ENCODE data around the gene YTHDF2. TPM values are rescaled to one million over a fixed set of nuclear protein-coding genes. Genes with fewer than 3 reads are reported as not detected.

Gene YTHDF2
- total RNA-seq, 2 donors from 2014 or later = 20.2 to 28.7 TPM

DNA sequence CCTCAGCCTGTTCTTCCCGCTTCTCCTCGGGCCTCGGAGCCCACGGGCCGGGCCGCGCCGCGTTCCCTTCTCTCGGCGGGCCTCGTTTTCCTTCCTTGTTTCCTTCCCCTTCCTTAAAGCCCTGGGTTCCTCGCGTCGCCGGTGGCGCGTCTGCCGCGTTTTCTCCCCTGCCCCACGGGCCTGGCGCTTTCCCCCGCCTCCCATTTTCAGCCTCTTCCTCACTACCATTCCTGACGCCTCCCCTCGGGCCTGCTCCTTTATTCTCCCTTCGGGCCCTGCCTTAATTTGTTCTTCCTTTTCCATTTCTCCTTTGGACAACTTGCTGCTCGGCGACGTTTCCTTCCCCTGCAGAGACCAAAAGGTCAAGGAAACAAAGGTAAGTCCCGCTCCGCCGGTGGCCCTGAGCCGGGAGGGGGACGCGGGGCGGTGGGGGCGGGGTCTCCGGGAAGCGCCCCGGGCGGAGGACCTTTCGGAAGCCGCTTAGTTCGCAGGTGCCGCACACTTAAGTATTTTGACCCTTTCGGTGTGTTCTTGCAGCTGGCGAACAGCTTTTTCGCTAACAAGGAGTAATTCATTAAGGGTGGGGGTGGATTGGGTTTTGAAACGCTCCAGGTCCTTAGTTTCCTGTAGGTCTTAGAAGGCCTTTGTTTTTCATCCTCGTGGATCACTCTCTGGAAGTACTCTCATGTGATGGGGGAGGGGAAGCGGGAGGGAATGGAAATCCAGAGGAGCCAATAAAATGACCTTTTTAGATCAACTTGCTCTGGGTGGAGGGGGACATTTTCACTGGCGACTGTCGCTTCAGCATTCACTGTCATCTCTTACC, 780 bp downstream of the YTHDF2 start:
- intact Hi-C loops (cut with DNase I) = no loop called here
- TF ChIP-seq, protein P1, sequence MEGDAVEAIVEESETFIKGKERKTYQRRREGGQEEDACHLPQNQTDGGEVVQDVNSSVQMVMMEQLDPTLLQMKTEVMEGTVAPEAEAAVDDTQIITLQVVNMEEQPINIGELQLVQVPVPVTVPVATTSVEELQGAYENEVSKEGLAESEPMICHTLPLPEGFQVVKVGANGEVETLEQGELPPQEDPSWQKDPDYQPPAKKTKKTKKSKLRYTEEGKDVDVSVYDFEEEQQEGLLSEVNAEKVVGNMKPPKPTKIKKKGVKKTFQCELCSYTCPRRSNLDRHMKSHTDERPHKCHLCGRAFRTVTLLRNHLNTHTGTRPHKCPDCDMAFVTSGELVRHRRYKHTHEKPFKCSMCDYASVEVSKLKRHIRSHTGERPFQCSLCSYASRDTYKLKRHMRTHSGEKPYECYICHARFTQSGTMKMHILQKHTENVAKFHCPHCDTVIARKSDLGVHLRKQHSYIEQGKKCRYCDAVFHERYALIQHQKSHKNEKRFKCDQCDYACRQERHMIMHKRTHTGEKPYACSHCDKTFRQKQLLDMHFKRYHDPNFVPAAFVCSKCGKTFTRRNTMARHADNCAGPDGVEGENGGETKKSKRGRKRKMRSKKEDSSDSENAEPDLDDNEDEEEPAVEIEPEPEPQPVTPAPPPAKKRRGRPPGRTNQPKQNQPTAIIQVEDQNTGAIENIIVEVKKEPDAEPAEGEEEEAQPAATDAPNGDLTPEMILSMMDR (IDR thresholded peaks at IDR 0.05) = no peak
- TF ChIP-seq POLR2A (IDR thresholded peaks at IDR 0.05) = no peak
- ATAC-seq = peak; percentile 7
- no peaks in the 10 kb centered on the region for H3K9me3 ChIP-seq
- peak overlapping the region; percentile 98 to 99 for H3K4me3 ChIP-seq
- H3K4me1 ChIP-seq = peaks cover 48% of the 10 kb centered on the region
- H3K27me3 ChIP-seq = no peaks in the 10 kb centered on the region
- H3K27ac ChIP-seq = peak overlapping the region; percentile 92 to 96 (median 95)
- H3K36me3 ChIP-seq (replicated peaks in 1 of 2; ENCODE audit: insufficient read depth in 1 of 2, low read depth in 2 of 2) = peaks cover 3 to 4% of the 10 kb centered on the region in 2 donors
- peak; percentile 26 to 57 (median 32) for DNase-seq
- WGBS, 2 donors = 1% methylated on average over 44 to 53 of the region's 53 CpGs

DNA sequence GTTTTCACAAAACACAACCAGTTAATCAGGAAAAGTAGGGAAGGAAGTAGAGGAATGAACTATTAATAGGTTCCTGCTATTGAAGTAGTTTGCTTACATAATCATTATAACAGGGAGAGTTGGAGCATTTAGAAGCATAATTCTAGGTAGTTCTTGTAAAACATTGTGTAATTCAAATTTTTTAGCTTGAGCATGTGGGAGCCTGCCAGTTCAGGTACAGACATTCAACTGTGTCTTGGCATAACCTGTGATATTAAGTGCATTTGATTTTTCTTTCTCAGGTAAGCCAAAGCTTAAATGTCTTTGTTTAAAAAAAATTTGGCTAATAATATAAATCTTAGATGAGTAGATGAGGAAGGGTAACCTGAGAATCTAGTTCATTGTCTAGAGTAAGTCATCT, 3.4 kb downstream of the YTHDF2 start:
- ATAC-seq = no peak
- Histone ChIP-seq H3K4me3 (no peak overlapping the region), H3K27ac (no peak overlapping the region), H3K36me3 (replicated peaks in 1 of 2; ENCODE audit: insufficient read depth in 1 of 2, low read depth in 2 of 2) (peaks cover 3 to 15% of the 10 kb centered on the region in 2 donors), H3K27me3 (no peaks in the 10 kb centered on the region), H3K9me3 (no peaks in the 10 kb centered on the region), H3K4me1 (peaks cover 65% of the 10 kb centered on the region)
- TF ChIP-seq, protein P1 (IDR thresholded peaks at IDR 0.05) = no peak
- TF ChIP-seq POLR2A (IDR thresholded peaks at IDR 0.05) = no peak
- DNase-seq = no peak
- intact Hi-C loops (cut with DNase I) = no loop called here

DNA sequence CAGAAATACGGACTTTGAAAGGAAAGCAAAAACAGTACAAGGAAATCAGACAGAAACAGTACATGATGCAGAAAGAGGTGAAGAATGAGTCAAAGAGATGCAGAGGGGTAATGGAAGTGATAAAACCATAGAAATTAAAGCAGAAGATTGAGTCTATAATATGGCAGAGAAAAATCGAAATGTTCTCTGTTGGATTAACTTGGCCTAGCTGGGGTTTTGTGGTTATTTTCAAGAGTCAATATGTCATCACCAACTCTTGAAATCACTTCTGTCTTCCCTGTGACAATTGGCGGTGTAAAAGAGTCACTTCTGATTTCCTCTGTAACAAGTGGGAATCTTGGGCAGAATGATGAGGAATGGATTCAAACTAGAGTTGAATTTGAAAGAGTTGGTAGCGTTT, 7.4 kb downstream of the YTHDF2 start:
- peaks cover 0 to 17% of the 10 kb centered on the region in 2 donors for H3K36me3 ChIP-seq (replicated peaks in 1 of 2; ENCODE audit: insufficient read depth in 1 of 2, low read depth in 2 of 2)

DNA sequence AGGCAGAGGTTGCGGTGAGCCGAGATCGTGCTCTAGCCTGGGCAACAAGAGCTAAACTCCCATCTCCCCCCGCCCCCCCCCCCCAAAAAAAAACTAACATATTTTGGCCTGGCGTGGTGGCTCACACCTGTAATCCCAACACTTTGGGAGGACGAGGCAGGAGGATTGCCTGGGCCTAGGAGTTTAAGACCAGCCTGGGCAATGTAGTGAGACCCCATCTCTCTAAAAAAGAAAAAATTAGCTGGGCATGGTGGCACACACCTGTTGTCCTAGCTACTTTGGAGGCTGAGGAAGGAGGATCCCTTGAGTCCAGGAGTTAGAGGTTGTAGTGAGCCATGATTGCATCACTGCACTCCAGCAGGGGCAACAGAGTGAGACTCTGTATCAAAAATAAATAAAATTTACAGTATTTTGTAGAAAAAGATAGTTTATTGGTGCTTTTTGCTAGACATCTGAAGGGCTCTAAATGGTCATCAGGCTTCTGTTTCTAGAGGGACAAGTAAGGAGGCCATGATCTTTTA, 9.0 kb downstream of the YTHDF2 start:
- H3K27ac ChIP-seq = no peak overlapping the region
- DNase-seq = no peak
- peaks cover 74% of the 10 kb centered on the region for H3K4me1 ChIP-seq
- no peaks in the 10 kb centered on the region for H3K9me3 ChIP-seq
- WGBS, 2 donors = 96 to 100% methylated on average over 6 of the region's 6 CpGs
- TF ChIP-seq, protein P1 (IDR thresholded peaks at IDR 0.05) = no peak
- no peak for TF ChIP-seq POLR2A (IDR thresholded peaks at IDR 0.05)
- no peak for ATAC-seq
- no peaks in the 10 kb centered on the region for H3K27me3 ChIP-seq
- peaks cover 0 to 17% of the 10 kb centered on the region in 2 donors for H3K36me3 ChIP-seq (replicated peaks in 1 of 2; ENCODE audit: insufficient read depth in 1 of 2, low read depth in 2 of 2)
- no peak overlapping the region for H3K4me3 ChIP-seq
- intact Hi-C loops (cut with DNase I) = no loop called here

More for the DNA sequence above, 7.4 kb downstream of the YTHDF2 start:
- ATAC-seq = no peak
- H3K27me3 ChIP-seq = no peaks in the 10 kb centered on the region
- intact Hi-C loops (cut with DNase I) = no loop called here
- H3K4me1 ChIP-seq = peaks cover 74% of the 10 kb centered on the region
- TF ChIP-seq, protein P1 (IDR thresholded peaks at IDR 0.05) = no peak
- no peak for TF ChIP-seq POLR2A (IDR thresholded peaks at IDR 0.05)
- DNase-seq = no peak
- no peak overlapping the region for H3K27ac ChIP-seq
- 66 to 77% methylated on average over 4 of the region's 4 CpGs for WGBS, 2 donors
- H3K4me3 ChIP-seq = no peak overlapping the region
- H3K9me3 ChIP-seq = no peaks in the 10 kb centered on the region
